K562 (cell line): ENCODE results near the gene KCTD16. TPM values are rescaled to one million over a fixed set of nuclear protein-coding genes. Genes with fewer than 3 reads are reported as not detected.

Source experiments
- ATAC-seq: fragments of 200-7000 bp; cut with Tn5 transposase; 3 replicates; pipeline ENCODE4 v1.9.1; 2020; ENCODE audit warnings: moderate library complexity
- BruUV-seq: library from RNA; stranded (reverse); fragments of 400-500 nt; replicated peaks from 2 replicates; lab custom pipeline; 2021; lab: Mats Ljungman, UMichigan
- CTCF ChIA-PET: fragments of 300-600 bp; formaldehyde crosslinking; extraction: SDS; loops from one replicate; lab custom pipeline; 2021; ENCODE audit warnings: low intra/inter-chr PET ratio; lab: Yijun Ruan, JAX
- POLR2A ChIA-PET: fragments of 300-600, 350-650 bp; sonication (Branson Sonifier 250); formaldehyde crosslinking; extraction: SDS; loops from one replicate; lab custom pipeline; 2021; ENCODE audit warnings: antibody characterized with exemption, inconsistent platforms; lab: Yijun Ruan, JAX
- DNase-seq, 4 experiments: peaks; one replicate each; pipeline versions ENCODE4 v3.0.0 to v3.0.0-alpha.2; 2011 to 2018; ENCODE audit warnings: low spot score in 3 of 4, mixed read lengths in 3 of 4; ENCODE audit errors: extremely low read depth in 1 of 4
- FAIRE-seq: peaks from 2 replicates; lab custom pipeline; 2011; peaks lifted over from hg19 to GRCh38; lab: Jason Lieb, UNC
- H2AFZ ChIP-seq: 2 replicates; pipeline ENCODE4 v1.6.0; 2011; ENCODE audit warnings: low read depth, low read length, control low read depth, inconsistent platforms
- H3K27ac ChIP-seq: fragments of 200-600 bp; 3 replicates; pipeline ENCODE4 v1.8.0; 2011; ENCODE audit warnings: low read depth, mild to moderate bottlenecking, control low read depth, inconsistent platforms, low read length, moderate library complexity, mixed read lengths; ENCODE audit errors: extremely low read depth
- H3K27me3 ChIP-seq, 2 experiments: fragments of 300-600 bp in 1 of 2; 2 replicates in 1 of 2; 3 replicates in 1 of 2; pipeline versions ENCODE4 v1.6.0 to v1.8.0; 2011; ENCODE audit warnings: inconsistent platforms in 2 of 2, low read length in 2 of 2, mild to moderate bottlenecking in 1 of 2, mixed read lengths in 1 of 2, moderate library complexity in 1 of 2; ENCODE audit not compliant: control insufficient read depth in 2 of 2, insufficient read depth in 2 of 2
- H3K36me3 ChIP-seq: fragments of 300-600 bp; 3 replicates; pipeline ENCODE4 v1.8.0; 2011; ENCODE audit warnings: mild to moderate bottlenecking, low read length, inconsistent platforms; ENCODE audit not compliant: control insufficient read depth, insufficient read depth
- H3K4me1 ChIP-seq, 2 experiments: fragments of 200-600 bp in 1 of 2; replicated peaks in 1 of 2; 2 replicates in 1 of 2; 3 replicates in 1 of 2; pipeline versions ENCODE4 v1.5.1 to v1.8.0; 2011; ENCODE audit warnings: inconsistent platforms in 2 of 2, low read length in 2 of 2, mild to moderate bottlenecking in 1 of 2, mixed read lengths in 1 of 2, moderate library complexity in 1 of 2; ENCODE audit not compliant: control insufficient read depth in 2 of 2, insufficient read depth in 2 of 2
- H3K4me2 ChIP-seq: 2 replicates; pipeline ENCODE4 v1.6.1; 2011; ENCODE audit warnings: low read length, control low read depth, inconsistent platforms, mixed read lengths; ENCODE audit not compliant: insufficient read depth
- H3K4me3 ChIP-seq: fragments of 200-600 bp; sonication (generic), shearing (Covaris generic); 2 replicates; pipeline ENCODE4 v1.5.1; 2016; ENCODE audit warnings: control low read depth, inconsistent platforms
- H3K79me2 ChIP-seq: fragments of 200-600 bp; 3 replicates; pipeline ENCODE4 v1.8.0; 2011; ENCODE audit warnings: low read length, inconsistent platforms; ENCODE audit not compliant: control insufficient read depth, insufficient read depth
- H3K9ac ChIP-seq, 2 experiments: 2 replicates each; pipeline versions ENCODE4 v1.6.0 to v1.6.1; 2011; ENCODE audit warnings: low read depth in 2 of 2, low read length in 2 of 2, control low read depth in 1 of 2, inconsistent platforms in 1 of 2, mild to moderate bottlenecking in 1 of 2, mixed read lengths in 1 of 2; ENCODE audit not compliant: insufficient read depth in 1 of 2
- H3K9me1 ChIP-seq: one replicate; pipeline ENCODE4 v1.6.0; 2011; ENCODE audit warnings: inconsistent platforms, mild to moderate bottlenecking, low read length, moderate library complexity; ENCODE audit not compliant: control insufficient read depth, insufficient read depth
- H3K9me3 ChIP-seq: replicated peaks from 2 replicates; pipeline ENCODE4 v1.5.1; 2011; ENCODE audit warnings: low read depth, low read length, inconsistent platforms; ENCODE audit not compliant: control insufficient read depth, insufficient read depth
- H4K20me1 ChIP-seq: replicated peaks from 2 replicates; pipeline ENCODE4 v1.6.1; 2011; ENCODE audit warnings: low read length, inconsistent platforms, mixed read lengths; ENCODE audit not compliant: control insufficient read depth, insufficient read depth
- CBX1 ChIP-seq: sonication (generic); IDR thresholded peaks from 2 replicates; pipeline ENCODE4 v1.6.1; 2016; ENCODE audit warnings: antibody characterized with exemption, low read depth, mild to moderate bottlenecking
- ESRRA ChIP-seq: fragments of 450-650 bp; IDR thresholded peaks from 2 replicates; pipeline ENCODE4 v1.6.1; 2014; ENCODE audit warnings: low read depth, mild to moderate bottlenecking, moderate library complexity, borderline replicate concordance
- HNRNPK ChIP-seq: fragments of 200-400 bp; formaldehyde crosslinking; IDR thresholded peaks from one replicate; pipeline ENCODE4 v1.6.1; 2018; ENCODE audit warnings: mild to moderate bottlenecking, low read depth, low read length; ENCODE audit not compliant: poor library complexity, severe bottlenecking
- MIER1 ChIP-seq: fragments of 450-650 bp; IDR thresholded peaks from 2 replicates; pipeline ENCODE4 v1.6.1; 2016; ENCODE audit warnings: antibody characterized with exemption, mild to moderate bottlenecking, low read depth
- NR4A1 ChIP-seq, 2 experiments: fragments of 250-450 bp in 1 of 2; fragments of 450-650 bp in 1 of 2; sonication (Bioruptor Pico) in 1 of 2; IDR thresholded peaks; 2 replicates each; pipeline versions ENCODE4 v1.4.0 to v1.6.1; 2016 to 2020; ENCODE audit warnings: mild to moderate bottlenecking in 2 of 2, missing compliant biosample characterization in 1 of 2, missing genetic modification characterization in 1 of 2, moderate library complexity in 1 of 2
- PHF20 ChIP-seq: fragments of 450-650 bp; IDR thresholded peaks from 2 replicates; pipeline ENCODE4 v1.6.1; 2018; ENCODE audit not compliant: partially characterized antibody
- UBTF ChIP-seq, 2 experiments: IDR thresholded peaks; 2 replicates each; pipeline ENCODE4 v1.6.1; 2012; ENCODE audit warnings: improper control_type of control experiment in 2 of 2, low read depth in 2 of 2, low read length in 2 of 2, borderline replicate concordance in 1 of 2
- WGBS: fragments of 100-300 bp; shearing (Covaris generic); methylation state at CpG from one replicate; pipeline ENCODE4 v1.1.6; 2016; ENCODE audit warnings: low coverage, mixed read lengths; ENCODE audit not compliant: insufficient coverage; ENCODE audit errors: missing lambda C conversion rate; 5-methylcytosine and 5-hydroxymethylcytosine counted together
- in situ Hi-C: fragments of 300-500 bp; cut with MboI; formaldehyde crosslinking; loops from 4 replicates; pipeline ENCODE4 v1.15.0; 2018; ENCODE audit warnings: inconsistent platforms, mixed read lengths
- intact Hi-C: fragments of 100-400 bp; cut with micrococcal nuclease; formaldehyde crosslinking; loops from 2 replicates; pipeline ENCODE4 v1.14.2; 2022
- polyA plus RNA-seq, 8 experiments: library from polyadenylated mRNA; depleted of rRNA in 4 of 8; stranded (reverse) in 5 of 8; unstranded in 3 of 8; fragments of >200 nt; fragmentation: Nextera tagmentation in 2 of 8; fragmentation: Illumina TruSeq in 1 of 8; extraction: Ambion mirVana in 2 of 8; extraction: Trizol in 1 of 8; gene quantifications; 2 replicates each; pipeline versions ENCODE4 v1.2.1 to v1.2.3, GENCODE V29; 2011 to 2014; ENCODE audit warnings: inconsistent platforms in 1 of 8, missing spikeins in 1 of 8
- total RNA-seq, 7 experiments: library from RNA; depleted of rRNA in 6 of 7; stranded (reverse); fragments of >200 nt in 6 of 7; fragmentation: Illumina TruSeq in 2 of 7; extraction: Trizol in 2 of 7; gene quantifications; 2 replicates each; pipeline versions ENCODE4 v1.2.1 to v1.2.3, GENCODE V29; 2011 to 2021; ENCODE audit warnings: low replicate concordance in 1 of 7

The KCTD16 gene
- total and polyA plus RNA-seq, 9 of the 15 experiments (the other 6 are each of a cell fraction or from before 2014, with no cell fraction given), result 0.04 TPM; not detected in 8

- Histone ChIP-seq H3K4me1 (no peaks in the 10 kb centered on the region), H3K9me3 (no peaks in the 10 kb centered on the region), H2AFZ (no peak overlapping the region), H3K79me2 (no peaks in the 10 kb centered on the region), H4K20me1 (no peaks in the 10 kb centered on the region), H3K27ac (no peak overlapping the region), H3K27me3 (no peaks in the 10 kb centered on the region)
- intact Hi-C loops, result no loop called here
- ATAC-seq, result no peak
- CTCF ChIA-PET, result no interaction called here
- TF ChIP-seq CBX1, result no peak
- no peak for TF ChIP-seq PHF20
- no peak for TF ChIP-seq HNRNPK
- no peak for TF ChIP-seq NR4A1 (CRISPR knock-in tag; IDR thresholded peaks at IDR 0.05)
- TF ChIP-seq NR4A1 (tag; IDR thresholded peaks at IDR 0.05), result no peak
- TF ChIP-seq ESRRA, result no peak
- no peak for TF ChIP-seq UBTF (IDR thresholded peaks at IDR 0.05; ENCODE audit: borderline replicate concordance in 1 of 2, low read depth in 2 of 2, low read length in 2 of 2)
- TF ChIP-seq MIER1, result no peak
- TF ChIP-seq, all 486 proteins: peak for 0
- WGBS, result 0% methylated on average over 1 of the region's 1 CpG
- BruUV-seq, result no TSS peak
- in situ Hi-C loops, result no loop called here
- H3K4me3 ChIP-seq, result no peak overlapping the region
- POLR2A ChIA-PET, result no interaction called here
- no peak for FAIRE-seq
- no peak for DNase-seq
- H3K36me3 ChIP-seq, result no peaks in the 10 kb centered on the region
- H3K9me1 ChIP-seq, result no peaks in the 10 kb centered on the region
- no peak overlapping the region for H3K9ac ChIP-seq
- H3K4me2 ChIP-seq, result no peak overlapping the region
Observed at GRCh38 chr5:144390133-144390532, 219.5 kb downstream of the KCTD16 start.
